Measurements from ENCODE around the gene TAB2. TPM values are rescaled to one million over a fixed set of nuclear protein-coding genes. Genes with fewer than 3 reads are reported as not detected.

TAB2 gene
- total and polyA plus RNA-seq, 9 of the 15 experiments (the other 6 are each of a cell fraction or from before 2014, with no cell fraction given), result 9.1 to 38.3 (median 18.6) TPM

DNA sequence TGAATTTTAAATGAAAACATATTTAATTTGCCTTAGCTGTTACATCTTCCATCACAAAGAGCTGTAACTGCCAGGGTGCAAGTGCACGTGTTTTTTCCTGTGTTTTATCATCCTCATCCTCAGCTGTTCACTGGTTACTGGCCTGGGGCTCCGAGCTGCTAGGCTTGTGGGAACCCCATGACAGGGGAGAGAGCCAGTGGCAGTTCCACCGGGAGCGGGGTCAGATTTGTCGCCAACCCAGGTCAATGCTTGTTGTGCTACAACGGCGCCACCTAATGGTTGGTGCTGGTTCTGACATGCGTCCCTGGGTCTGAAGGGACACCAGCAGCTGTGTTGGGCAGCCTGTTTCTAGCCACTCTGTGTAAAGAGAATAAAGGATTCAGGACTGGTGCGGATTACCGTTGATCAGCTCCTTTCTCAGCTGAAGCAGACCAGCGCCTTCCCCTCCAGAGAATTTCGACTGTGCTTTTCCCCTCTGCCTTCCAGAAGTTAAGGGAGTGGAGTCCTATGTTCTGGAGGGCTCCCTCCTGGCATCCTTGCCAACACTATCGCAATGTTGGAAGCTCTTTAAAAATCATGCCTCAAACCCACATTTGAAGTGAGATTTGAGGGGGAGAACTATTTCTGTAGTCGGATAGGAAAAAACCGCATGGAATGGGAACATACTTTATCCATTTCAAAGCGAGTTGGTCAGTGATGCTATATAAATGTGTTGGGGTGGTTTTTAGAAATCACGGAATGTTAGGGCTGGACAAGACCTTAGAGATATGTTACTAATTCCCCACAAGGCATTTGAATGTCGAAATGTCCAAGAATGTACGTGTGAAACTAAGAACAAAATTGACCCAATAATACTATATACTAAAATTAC, 114.6 kb downstream of the TAB2 start (continued):
- TF ChIP-seq, protein P1, sequence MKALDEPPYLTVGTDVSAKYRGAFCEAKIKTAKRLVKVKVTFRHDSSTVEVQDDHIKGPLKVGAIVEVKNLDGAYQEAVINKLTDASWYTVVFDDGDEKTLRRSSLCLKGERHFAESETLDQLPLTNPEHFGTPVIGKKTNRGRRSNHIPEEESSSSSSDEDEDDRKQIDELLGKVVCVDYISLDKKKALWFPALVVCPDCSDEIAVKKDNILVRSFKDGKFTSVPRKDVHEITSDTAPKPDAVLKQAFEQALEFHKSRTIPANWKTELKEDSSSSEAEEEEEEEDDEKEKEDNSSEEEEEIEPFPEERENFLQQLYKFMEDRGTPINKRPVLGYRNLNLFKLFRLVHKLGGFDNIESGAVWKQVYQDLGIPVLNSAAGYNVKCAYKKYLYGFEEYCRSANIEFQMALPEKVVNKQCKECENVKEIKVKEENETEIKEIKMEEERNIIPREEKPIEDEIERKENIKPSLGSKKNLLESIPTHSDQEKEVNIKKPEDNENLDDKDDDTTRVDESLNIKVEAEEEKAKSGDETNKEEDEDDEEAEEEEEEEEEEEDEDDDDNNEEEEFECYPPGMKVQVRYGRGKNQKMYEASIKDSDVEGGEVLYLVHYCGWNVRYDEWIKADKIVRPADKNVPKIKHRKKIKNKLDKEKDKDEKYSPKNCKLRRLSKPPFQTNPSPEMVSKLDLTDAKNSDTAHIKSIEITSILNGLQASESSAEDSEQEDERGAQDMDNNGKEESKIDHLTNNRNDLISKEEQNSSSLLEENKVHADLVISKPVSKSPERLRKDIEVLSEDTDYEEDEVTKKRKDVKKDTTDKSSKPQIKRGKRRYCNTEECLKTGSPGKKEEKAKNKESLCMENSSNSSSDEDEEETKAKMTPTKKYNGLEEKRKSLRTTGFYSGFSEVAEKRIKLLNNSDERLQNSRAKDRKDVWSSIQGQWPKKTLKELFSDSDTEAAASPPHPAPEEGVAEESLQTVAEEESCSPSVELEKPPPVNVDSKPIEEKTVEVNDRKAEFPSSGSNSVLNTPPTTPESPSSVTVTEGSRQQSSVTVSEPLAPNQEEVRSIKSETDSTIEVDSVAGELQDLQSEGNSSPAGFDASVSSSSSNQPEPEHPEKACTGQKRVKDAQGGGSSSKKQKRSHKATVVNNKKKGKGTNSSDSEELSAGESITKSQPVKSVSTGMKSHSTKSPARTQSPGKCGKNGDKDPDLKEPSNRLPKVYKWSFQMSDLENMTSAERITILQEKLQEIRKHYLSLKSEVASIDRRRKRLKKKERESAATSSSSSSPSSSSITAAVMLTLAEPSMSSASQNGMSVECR (CRISPR knock-in tag; IDR thresholded peaks at IDR 0.05), result no peak
- 0 out of 4 replicates have a peak, but pooled peaks of 1 of the 2 experiments have one; percentile 19 for TF ChIP-seq NONO (IDR thresholded peaks at IDR 0.05; ENCODE audit: low read depth in 2 of 2, low read length in 1 of 2)
- TF ChIP-seq, protein P2, sequence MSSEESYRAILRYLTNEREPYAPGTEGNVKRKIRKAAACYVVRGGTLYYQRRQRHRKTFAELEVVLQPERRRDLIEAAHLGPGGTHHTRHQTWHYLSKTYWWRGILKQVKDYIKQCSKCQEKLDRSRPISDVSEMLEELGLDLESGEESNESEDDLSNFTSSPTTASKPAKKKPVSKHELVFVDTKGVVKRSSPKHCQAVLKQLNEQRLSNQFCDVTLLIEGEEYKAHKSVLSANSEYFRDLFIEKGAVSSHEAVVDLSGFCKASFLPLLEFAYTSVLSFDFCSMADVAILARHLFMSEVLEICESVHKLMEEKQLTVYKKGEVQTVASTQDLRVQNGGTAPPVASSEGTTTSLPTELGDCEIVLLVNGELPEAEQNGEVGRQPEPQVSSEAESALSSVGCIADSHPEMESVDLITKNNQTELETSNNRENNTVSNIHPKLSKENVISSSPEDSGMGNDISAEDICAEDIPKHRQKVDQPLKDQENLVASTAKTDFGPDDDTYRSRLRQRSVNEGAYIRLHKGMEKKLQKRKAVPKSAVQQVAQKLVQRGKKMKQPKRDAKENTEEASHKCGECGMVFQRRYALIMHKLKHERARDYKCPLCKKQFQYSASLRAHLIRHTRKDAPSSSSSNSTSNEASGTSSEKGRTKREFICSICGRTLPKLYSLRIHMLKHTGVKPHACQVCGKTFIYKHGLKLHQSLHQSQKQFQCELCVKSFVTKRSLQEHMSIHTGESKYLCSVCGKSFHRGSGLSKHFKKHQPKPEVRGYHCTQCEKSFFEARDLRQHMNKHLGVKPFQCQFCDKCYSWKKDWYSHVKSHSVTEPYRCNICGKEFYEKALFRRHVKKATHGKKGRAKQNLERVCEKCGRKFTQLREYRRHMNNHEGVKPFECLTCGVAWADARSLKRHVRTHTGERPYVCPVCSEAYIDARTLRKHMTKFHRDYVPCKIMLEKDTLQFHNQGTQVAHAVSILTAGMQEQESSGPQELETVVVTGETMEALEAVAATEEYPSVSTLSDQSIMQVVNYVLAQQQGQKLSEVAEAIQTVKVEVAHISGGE (CRISPR knock-in tag; IDR thresholded peaks at IDR 0.05), result no peak
- TF ChIP-seq STAG1 (CRISPR knock-in tag; IDR thresholded peaks at IDR 0.05; ENCODE audit: borderline replicate concordance), result peak; percentile 100
- TF ChIP-seq RB1 (IDR thresholded peaks at IDR 0.05; ENCODE audit: low read depth), result peak; percentile 85
- peak; percentile 77 for TF ChIP-seq CREM (IDR thresholded peaks at IDR 0.05; ENCODE audit: low read depth)
- no peak for TF ChIP-seq CREB1 (IDR thresholded peaks at IDR 0.05)
- 0 out of 2 replicates have a peak, but pooled peaks have one; percentile 13 for TF ChIP-seq CREB1 (CRISPR knock-in tag; IDR thresholded peaks at IDR 0.05)
- TF ChIP-seq, protein P3, sequence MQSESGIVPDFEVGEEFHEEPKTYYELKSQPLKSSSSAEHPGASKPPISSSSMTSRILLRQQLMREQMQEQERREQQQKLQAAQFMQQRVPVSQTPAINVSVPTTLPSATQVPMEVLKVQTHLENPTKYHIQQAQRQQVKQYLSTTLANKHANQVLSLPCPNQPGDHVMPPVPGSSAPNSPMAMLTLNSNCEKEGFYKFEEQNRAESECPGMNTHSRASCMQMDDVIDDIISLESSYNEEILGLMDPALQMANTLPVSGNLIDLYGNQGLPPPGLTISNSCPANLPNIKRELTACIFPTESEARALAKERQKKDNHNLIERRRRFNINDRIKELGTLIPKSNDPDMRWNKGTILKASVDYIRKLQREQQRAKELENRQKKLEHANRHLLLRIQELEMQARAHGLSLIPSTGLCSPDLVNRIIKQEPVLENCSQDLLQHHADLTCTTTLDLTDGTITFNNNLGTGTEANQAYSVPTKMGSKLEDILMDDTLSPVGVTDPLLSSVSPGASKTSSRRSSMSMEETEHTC (IDR thresholded peaks at IDR 0.05), result 0 out of 2 replicates have a peak, but pooled peaks have one; percentile 10
- TF ChIP-seq, protein P4, sequence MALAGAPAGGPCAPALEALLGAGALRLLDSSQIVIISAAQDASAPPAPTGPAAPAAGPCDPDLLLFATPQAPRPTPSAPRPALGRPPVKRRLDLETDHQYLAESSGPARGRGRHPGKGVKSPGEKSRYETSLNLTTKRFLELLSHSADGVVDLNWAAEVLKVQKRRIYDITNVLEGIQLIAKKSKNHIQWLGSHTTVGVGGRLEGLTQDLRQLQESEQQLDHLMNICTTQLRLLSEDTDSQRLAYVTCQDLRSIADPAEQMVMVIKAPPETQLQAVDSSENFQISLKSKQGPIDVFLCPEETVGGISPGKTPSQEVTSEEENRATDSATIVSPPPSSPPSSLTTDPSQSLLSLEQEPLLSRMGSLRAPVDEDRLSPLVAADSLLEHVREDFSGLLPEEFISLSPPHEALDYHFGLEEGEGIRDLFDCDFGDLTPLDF (CRISPR knock-in tag; IDR thresholded peaks at IDR 0.05), result 0 out of 2 replicates have a peak, but pooled peaks have one; percentile 50
- no peak for TF ChIP-seq ZNF785 (CRISPR knock-in tag; IDR thresholded peaks at IDR 0.05)
- TF ChIP-seq PTRF (tag; IDR thresholded peaks at IDR 0.05), result no peak
- peak; percentile 10 for TF ChIP-seq ZFP36 (IDR thresholded peaks at IDR 0.05; ENCODE audit: low read depth, low read length, partially characterized antibody)
- TF ChIP-seq ZNF76 (CRISPR knock-in tag; IDR thresholded peaks at IDR 0.05; ENCODE audit: borderline replicate concordance), result no peak
- peak; percentile 99 to 100 for TF ChIP-seq RAD21 (CRISPR knock-in tag; conservative IDR thresholded peaks at IDR 0.05 in 1 of 2, IDR thresholded peaks at IDR 0.05 in 1 of 2)
